ENCODE data around the gene TEKT3.

The TEKT3 gene

GRCh38 chr17:15348021-15348420, 6.6 kb upstream of the TEKT3 start:
- in situ Hi-C loops (cut with HindIII; ENCODE audit: low sequenced_read_pairs): no loop called here
- peak; percentile 35 for DNase-seq (ENCODE audit: low read depth)
- H3K4me3 ChIP-seq (ENCODE audit: low read depth, low read length): no peak overlapping the region
- TF ChIP-seq CTCF (IDR thresholded peaks at IDR 0.05; ENCODE audit: low read depth, low read length, missing control alignments): no peak

- no peak for DNase-seq (ENCODE audit: low read depth)
- no peak for TF ChIP-seq CTCF (IDR thresholded peaks at IDR 0.05; ENCODE audit: low read depth, low read length, missing control alignments)
- no peak overlapping the region for H3K4me3 ChIP-seq (ENCODE audit: low read depth, low read length)
- in situ Hi-C loops (cut with HindIII; ENCODE audit: low sequenced_read_pairs): no loop called here
Observed at GRCh38 chr17:15346066-15346595, 4.7 kb upstream of the TEKT3 start.

- H3K4me3 ChIP-seq (ENCODE audit: low read depth, low read length): no peak overlapping the region
- in situ Hi-C loops (cut with HindIII; ENCODE audit: low sequenced_read_pairs): no loop called here
- DNase-seq (ENCODE audit: low read depth): no peak
- no peak for TF ChIP-seq CTCF (IDR thresholded peaks at IDR 0.05; ENCODE audit: low read depth, low read length, missing control alignments)
Observed at GRCh38 chr17:15343749-15344148, 2.4 kb upstream of the TEKT3 start.

- TF ChIP-seq CTCF (IDR thresholded peaks at IDR 0.05; ENCODE audit: low read depth, low read length, missing control alignments): no peak
- DNase-seq (ENCODE audit: low read depth): no peak
- in situ Hi-C loops (cut with HindIII; ENCODE audit: low sequenced_read_pairs): no loop called here
- no peak overlapping the region for H3K4me3 ChIP-seq (ENCODE audit: low read depth, low read length)
Observed at GRCh38 chr17:15342460-15342859, 1.1 kb upstream of the TEKT3 start.

GRCh38 chr17:15341966-15342365, 569 bp upstream of the TEKT3 start:
- no peak for DNase-seq (ENCODE audit: low read depth)
- no peak for TF ChIP-seq CTCF (IDR thresholded peaks at IDR 0.05; ENCODE audit: low read depth, low read length, missing control alignments)
- H3K4me3 ChIP-seq (ENCODE audit: low read depth, low read length): peak overlapping the region; percentile 51
- in situ Hi-C loops (cut with HindIII; ENCODE audit: low sequenced_read_pairs): no loop called here

GRCh38 chr17:15340966-15341365, 431 bp downstream of the TEKT3 start:
- TF ChIP-seq CTCF (IDR thresholded peaks at IDR 0.05; ENCODE audit: low read depth, low read length, missing control alignments): no peak
- DNase-seq (ENCODE audit: low read depth): no peak
- H3K4me3 ChIP-seq (ENCODE audit: low read depth, low read length): peak overlapping the region; percentile 51
- in situ Hi-C loops (cut with HindIII; ENCODE audit: low sequenced_read_pairs): no loop called here

- H3K4me3 ChIP-seq (ENCODE audit: low read depth, low read length): no peak overlapping the region
- in situ Hi-C loops (cut with HindIII; ENCODE audit: low sequenced_read_pairs): no loop called here
- DNase-seq (ENCODE audit: low read depth): no peak
- TF ChIP-seq CTCF (IDR thresholded peaks at IDR 0.05; ENCODE audit: low read depth, low read length, missing control alignments): no peak
Observed at GRCh38 chr17:15335446-15335845, 6.0 kb downstream of the TEKT3 start.
